ENCODE measurements around the gene PHETA1. TPM values are rescaled to one million over a fixed set of nuclear protein-coding genes. Genes with fewer than 3 reads are reported as not detected.
A peak's percentile ranks its signal among the peaks of the same experiment; 100 is the strongest.

PHETA1 gene
- total RNA-seq, 2 donors from 2014 or later, result 11.5 to 13.4 TPM

GRCh38 chr12:111413442-111414086 lies 44.7 kb upstream of the PHETA1 start:
- H3K27ac ChIP-seq, result peak overlapping the region; percentile 93 to 96
- peaks cover 2% of the 10 kb centered on the region for H3K36me3 ChIP-seq
- H3K4me3 ChIP-seq, result no peak overlapping the region
- H3K27me3 ChIP-seq, result no peaks in the 10 kb centered on the region
- H3K4me1 ChIP-seq, result peaks cover 0 to 67% of the 10 kb centered on the region in 2 donors
- no peaks in the 10 kb centered on the region for H3K9me3 ChIP-seq
- TF ChIP-seq, protein P1, sequence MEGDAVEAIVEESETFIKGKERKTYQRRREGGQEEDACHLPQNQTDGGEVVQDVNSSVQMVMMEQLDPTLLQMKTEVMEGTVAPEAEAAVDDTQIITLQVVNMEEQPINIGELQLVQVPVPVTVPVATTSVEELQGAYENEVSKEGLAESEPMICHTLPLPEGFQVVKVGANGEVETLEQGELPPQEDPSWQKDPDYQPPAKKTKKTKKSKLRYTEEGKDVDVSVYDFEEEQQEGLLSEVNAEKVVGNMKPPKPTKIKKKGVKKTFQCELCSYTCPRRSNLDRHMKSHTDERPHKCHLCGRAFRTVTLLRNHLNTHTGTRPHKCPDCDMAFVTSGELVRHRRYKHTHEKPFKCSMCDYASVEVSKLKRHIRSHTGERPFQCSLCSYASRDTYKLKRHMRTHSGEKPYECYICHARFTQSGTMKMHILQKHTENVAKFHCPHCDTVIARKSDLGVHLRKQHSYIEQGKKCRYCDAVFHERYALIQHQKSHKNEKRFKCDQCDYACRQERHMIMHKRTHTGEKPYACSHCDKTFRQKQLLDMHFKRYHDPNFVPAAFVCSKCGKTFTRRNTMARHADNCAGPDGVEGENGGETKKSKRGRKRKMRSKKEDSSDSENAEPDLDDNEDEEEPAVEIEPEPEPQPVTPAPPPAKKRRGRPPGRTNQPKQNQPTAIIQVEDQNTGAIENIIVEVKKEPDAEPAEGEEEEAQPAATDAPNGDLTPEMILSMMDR (IDR thresholded peaks at IDR 0.05), result no peak
- DNase-seq (ENCODE audit: low spot score), result no peak

DNA sequence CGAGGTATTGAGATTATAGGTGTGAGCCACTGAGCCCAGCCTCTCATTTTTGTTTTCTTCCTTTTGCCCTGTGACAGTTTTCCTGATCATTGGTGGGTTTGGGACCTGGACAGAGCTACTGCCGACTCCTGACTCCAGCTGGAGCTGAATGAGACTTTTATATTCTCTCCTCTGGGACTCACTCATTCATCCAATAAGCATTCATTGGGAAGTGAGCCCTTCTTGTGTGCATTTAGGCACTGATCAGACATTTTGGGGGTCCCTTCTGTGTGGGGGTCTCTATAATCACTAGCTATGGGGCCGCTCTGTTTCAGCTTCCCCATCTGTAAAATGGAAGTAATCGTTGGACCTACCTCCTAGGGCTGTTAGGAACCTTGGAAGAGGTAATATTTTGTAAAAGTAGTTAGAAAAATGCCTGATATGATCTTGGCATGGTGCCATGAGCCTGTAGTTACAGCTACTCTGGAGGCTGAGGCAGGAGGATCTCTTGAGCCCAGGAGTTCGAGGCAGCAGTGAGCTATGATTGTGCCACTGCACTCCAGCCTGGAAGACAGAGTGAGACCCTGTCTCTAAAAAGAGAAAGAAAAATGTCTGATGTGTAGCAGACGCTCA lies 44.0 kb upstream of the PHETA1 start:
- no peak for DNase-seq (ENCODE audit: low spot score)
- Histone ChIP-seq H3K9me3 (no peaks in the 10 kb centered on the region), H3K4me3 (no peak overlapping the region), H3K27ac (peak overlapping the region; percentile 93 to 96), H3K27me3 (no peaks in the 10 kb centered on the region), H3K36me3 (no peaks in the 10 kb centered on the region), H3K4me1 (peaks cover 0 to 73% of the 10 kb centered on the region in 2 donors)
- TF ChIP-seq, protein P1 (IDR thresholded peaks at IDR 0.05), result no peak

DNA sequence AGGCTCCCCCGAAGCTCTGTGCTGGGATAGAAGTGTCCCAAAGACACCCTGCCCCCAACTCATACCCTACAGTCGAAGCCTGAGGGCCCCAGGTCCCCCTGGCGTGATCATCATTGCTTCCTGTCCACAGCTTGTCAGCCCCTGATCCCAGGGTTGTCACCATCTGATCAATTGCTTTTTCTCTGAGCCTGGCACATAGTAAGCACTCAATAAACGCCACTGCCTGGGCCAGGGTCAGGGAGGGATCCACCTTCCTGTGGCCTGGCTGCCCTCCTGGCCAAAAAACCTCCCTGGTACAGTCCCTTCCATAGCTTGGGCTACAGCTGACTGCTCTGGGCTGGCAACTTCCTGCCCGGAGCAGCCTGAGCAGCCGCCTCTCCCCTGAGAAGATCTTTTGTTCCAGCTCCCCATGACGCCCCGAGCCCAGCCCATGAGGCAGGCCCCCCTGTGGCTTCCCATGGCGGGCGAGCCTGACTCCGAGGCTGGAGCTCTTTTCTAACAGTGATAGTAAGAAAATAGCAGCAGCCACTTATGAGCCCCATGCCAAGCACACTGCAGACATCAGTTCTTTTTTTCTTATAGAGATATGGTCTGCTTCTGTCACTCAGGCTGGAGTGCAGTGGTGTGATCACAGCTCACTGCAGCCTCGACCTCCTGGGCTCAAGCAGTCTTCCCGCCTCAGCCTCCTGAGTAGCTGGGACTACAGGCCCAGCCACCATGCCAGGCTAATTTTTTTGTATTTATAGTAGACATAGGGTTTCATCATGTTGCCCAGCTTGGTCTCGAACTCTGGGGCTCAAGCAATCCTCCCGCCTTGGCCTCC lies 43.3 kb upstream of the PHETA1 start:
- H3K27ac ChIP-seq, result peak overlapping the region; percentile 93 to 96
- DNase-seq (ENCODE audit: low spot score), result no peak
- peaks cover 0 to 81% of the 10 kb centered on the region in 2 donors for H3K4me1 ChIP-seq
- no peak overlapping the region for H3K4me3 ChIP-seq
- H3K27me3 ChIP-seq, result no peaks in the 10 kb centered on the region
- no peaks in the 10 kb centered on the region for H3K36me3 ChIP-seq
- no peaks in the 10 kb centered on the region for H3K9me3 ChIP-seq
- TF ChIP-seq, protein P1 (IDR thresholded peaks at IDR 0.05), result no peak

DNA sequence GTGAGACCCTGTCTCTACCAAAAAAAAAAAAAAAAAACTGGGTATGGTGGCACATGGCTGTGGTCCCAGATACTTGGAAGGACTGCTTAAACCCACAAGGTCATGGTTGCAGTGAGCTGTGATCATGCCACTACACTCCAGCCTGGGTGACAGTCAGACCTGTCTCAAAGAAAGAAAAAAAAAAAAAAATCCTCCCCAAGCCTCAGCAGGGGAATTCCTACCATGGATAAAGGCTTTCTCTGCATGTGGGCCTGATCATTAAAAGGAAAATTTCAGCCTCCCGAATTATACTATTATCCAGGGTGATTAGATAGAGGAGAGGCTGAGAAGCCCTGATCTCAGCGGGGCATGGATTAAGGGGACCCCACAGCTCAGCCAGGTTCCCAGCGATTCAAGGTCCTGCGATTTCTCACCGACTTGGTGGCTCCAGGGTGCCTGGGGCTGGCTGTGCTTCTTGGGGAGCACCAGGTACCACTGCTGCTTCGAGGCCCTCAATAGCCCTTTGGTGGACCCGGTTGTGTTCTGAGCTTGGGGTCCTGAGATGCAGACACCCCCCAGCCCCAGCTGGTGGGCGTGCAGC lies 42.4 kb upstream of the PHETA1 start:
- no peak for DNase-seq (ENCODE audit: low spot score)
- Histone ChIP-seq H3K4me3 (no peak overlapping the region), H3K4me1 (peaks cover 0 to 90% of the 10 kb centered on the region in 2 donors)

More for the DNA sequence above, 42.4 kb upstream of the PHETA1 start:
- H3K9me3 ChIP-seq, result no peaks in the 10 kb centered on the region
- no peaks in the 10 kb centered on the region for H3K36me3 ChIP-seq
- TF ChIP-seq, protein P1 (IDR thresholded peaks at IDR 0.05), result no peak
- peak overlapping the region; percentile 93 to 96 for H3K27ac ChIP-seq
- no peaks in the 10 kb centered on the region for H3K27me3 ChIP-seq
